GM12891 (cell line): Measurements from ENCODE around the gene PGAP3.

ENCODE experiments used
- PAX5 ChIP-seq: IDR thresholded peaks from 2 replicates; pipeline ENCODE4 v1.6.1; 2011; ENCODE audit warnings: low read length, moderate library complexity, mild to moderate bottlenecking; ENCODE audit not compliant: insufficient read depth, severe bottlenecking
- POLR2A ChIP-seq: IDR thresholded peaks from 2 replicates; pipeline ENCODE4 v1.6.1; 2011; ENCODE audit warnings: low read depth, low read length, control low read depth
- POLR2AphosphoS5 ChIP-seq: IDR thresholded peaks from 2 replicates; pipeline ENCODE4 v1.6.1; 2011; ENCODE audit warnings: low read depth, low read length, control low read depth
- SPI1 ChIP-seq: IDR thresholded peaks from 2 replicates; pipeline ENCODE4 v1.6.1; 2011; ENCODE audit warnings: low read depth, low read length, control low read depth
- TAF1 ChIP-seq: IDR thresholded peaks from 2 replicates; pipeline ENCODE4 v1.6.1; 2011; ENCODE audit warnings: low read depth, low read length, control low read depth

DNA sequence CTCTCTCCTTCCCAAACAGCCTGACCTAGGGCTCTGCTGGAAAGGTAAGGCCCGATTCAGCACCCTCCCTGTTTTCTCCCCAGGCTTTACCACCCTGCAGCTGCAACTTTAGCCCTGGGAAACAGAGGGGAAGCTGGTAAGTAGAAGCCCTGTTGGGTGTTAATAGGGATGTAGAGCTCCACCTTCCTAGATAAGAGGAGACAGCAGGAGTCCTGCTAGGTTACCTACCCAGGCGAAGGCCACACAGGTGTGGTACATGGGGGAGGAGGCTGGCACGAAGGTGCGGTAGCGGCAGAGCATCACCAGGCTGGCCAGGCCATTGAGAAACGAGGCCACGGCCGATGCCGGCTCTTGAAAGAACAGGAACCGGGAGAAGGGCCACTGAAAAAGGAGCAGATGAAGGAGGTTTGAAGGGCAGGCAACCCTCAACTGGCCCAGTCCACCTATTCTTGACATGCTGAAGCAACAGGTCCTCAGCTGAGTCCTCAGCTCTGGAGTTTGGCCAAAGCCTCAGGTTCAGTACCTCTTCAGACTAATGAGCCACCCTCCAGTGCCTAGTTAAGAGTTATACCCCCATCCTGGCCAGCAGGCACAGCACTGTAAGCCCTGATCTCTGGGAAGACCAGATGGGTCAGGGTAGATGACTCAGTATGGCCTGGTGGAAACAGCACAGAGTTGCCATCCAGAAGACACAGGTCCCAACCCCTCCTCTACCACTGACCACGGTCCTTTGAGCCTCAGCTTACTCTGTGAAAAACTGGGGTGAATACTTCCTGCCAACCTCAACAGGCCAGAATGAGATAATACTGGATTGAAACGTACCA, 3.3 kb downstream of the PGAP3 start:
- TF ChIP-seq TAF1, result no peak
- TF ChIP-seq POLR2AphosphoS5, result no peak
- TF ChIP-seq POLR2A, result no peak
- no peak for TF ChIP-seq SPI1
- TF ChIP-seq PAX5, result no peak
